HG03520 (cell line): ENCODE measurements around the gene SLC38A2.
A peak's percentile ranks its signal among the peaks of the same experiment; 100 is the strongest.

Experiments
- ATAC-seq: cut with Tn5 transposase; IDR thresholded peaks from one replicate; pipeline ENCODE4 v1.9.1; 2021; ENCODE audit warnings: mild to moderate bottlenecking, moderate library complexity; ENCODE audit not compliant: unreplicated experiment

SLC38A2 gene

DNA sequence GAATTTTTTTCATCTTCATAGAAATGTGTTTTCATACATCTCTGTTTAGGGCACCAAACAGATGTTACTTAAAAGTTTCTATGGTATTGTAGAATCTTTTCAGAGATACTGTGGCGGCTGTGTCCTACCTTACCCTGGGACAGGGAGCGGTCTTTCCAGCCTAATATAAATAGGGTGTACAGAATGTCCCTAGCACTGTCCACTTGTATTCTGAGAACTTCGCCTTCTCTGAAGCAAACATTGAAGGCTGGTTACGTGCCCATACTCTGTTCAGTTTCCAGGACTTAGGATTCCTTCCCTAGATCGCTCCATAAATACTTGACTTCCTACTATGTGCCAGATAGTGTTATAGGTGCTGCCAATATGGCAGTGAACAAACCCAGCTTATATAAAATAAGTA, 24.3 kb upstream of the SLC38A2 start:
- no peak for ATAC-seq

DNA sequence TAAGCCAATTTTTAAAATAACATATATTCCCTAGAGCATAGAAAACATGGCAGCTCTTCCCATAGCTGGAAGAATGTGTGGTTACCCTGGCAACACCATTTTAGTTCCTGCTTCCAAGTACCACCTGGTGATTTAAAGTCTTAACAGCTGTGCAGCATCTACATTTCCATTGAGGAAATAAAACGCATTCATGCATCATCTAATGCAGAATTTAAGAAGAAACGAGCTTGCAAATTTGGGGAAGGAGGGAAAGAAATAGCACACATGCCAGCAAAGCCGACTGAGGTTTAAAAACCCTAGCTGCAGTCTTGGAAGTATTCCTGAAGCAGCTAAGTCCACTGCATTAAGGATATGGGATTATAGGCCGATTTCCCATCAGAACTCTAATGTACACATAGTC, 22.8 kb upstream of the SLC38A2 start:
- no peak for ATAC-seq

DNA sequence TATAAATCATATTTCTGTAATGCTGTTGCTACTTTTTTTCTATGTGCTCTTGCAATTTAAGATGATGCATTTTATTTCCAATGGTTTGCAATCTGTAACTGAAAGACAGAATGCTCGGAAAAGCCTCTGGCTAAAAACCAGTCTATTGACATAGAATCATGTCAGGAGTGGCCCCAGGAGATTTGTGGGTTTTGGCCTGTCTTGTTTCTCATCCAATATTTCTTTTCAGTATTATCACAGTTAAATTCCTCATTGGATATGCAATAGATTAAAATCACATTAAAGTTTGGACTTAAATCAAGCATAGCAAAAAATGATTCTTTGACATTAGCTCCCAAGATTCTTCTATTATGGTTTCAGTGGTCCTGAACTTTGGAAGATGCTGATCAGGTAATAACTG, 19.1 kb upstream of the SLC38A2 start:
- no peak for ATAC-seq

DNA sequence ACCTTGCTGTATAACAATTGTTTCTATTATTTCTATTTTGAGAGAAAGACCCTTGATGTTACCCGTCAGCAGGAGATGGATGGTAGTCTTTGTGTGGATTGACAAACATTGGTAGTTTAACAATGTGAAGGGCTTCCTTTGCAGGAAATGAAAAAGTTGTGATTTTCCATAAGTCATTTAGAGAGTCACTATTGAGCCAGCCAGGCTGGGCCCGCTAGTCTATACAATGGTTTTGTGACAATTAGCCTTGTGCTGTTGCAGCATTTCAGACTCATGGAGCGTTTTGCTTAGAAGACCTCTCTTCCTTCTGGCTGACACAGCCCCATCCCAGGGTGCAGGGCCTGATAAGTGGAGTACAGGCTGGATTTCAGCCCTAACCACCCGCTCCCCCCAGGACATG, 18.3 kb upstream of the SLC38A2 start:
- ATAC-seq = no peak

DNA sequence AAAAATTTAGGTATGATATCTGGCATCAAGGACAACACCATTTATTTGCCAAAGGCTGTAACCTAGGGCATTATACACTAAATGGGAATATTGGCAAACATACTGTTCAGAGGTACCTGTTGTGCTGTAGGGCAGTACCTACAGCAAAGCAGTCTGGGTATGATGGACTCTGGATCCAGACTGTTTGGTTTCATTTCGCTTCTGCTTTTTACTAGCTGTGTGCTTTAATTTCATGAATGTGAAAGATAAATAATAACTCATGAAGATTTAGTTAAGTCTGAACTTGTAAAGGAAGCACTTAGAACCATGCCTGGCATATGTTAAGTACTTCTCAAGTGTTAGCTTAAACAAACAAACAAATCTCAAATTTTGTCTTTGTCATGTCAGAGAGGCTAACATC, 17.7 kb upstream of the SLC38A2 start:
- ATAC-seq = no peak

DNA sequence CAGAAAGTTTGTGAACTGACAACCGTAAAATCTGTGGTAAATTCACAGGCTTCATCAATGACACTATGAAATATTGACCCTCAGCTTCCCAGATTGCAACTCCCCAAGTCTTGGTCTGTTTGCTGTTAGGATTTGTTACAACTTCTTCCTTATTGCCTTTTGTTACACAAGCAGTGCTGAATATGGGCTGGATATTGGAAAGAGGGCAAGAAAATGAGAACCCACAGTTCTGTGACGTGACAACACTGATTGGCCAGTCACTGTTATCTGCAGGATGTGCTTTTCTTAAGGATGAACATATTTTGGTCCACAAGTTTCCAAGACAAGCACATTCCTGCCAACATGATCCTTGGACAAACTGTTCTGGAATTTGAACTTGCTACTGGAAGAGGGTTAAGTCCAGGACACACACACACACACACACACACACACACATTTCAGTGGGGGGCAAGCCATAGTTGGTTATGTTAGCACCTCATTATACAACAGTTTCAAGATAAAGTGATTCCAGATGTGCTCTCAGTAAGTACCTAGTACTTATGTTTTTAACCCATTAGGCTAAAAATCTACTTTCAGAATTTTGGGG, 16.6 kb upstream of the SLC38A2 start:
- ATAC-seq = no peak

DNA sequence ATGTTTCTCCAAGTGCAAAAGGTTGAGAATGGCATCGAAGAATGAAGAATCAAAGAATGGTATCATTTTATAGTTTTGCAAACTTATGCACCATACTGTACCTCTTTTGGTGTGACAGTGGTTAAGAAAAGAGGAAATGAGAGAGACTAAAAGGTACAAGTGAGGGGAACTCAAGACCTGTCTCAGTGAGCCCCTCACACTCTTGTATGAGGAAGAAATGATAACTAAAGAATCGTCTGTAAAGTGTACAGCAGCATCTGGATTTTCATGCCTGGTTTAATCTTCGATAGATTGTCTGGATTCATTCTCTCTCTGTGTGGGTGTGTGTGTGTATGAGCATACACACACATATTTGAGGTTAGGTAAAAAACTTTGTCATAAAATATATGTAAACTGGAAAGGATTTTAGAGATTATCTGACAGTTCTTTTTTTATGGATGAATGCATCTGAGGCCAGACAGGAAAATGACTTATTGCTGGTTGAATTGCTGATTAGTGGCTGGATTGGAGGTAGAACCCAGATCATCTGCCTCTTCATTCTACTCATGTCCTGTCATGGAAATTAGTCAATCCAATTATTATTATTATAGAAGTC, 16.0 kb upstream of the SLC38A2 start:
- ATAC-seq = peak; percentile 66

DNA sequence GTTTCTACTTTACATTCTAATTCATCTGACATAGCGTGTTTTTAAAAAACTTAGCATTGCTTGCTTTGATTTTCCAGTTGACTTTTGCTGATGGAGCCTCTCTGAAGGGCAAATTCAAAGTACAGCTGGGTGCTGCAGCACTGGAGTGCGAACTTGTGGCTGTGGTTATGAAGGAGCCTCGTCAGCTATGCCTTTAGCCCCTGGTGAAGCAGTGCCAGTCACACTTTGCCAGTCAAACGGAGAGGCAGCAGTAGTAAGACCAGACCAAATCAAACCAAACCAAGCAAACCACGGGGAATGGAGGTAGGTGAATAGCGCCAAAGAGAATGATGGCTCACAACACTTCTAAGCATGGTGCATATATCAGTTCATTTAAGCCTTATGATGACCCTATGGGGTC, 15.1 kb upstream of the SLC38A2 start:
- no peak for ATAC-seq

DNA sequence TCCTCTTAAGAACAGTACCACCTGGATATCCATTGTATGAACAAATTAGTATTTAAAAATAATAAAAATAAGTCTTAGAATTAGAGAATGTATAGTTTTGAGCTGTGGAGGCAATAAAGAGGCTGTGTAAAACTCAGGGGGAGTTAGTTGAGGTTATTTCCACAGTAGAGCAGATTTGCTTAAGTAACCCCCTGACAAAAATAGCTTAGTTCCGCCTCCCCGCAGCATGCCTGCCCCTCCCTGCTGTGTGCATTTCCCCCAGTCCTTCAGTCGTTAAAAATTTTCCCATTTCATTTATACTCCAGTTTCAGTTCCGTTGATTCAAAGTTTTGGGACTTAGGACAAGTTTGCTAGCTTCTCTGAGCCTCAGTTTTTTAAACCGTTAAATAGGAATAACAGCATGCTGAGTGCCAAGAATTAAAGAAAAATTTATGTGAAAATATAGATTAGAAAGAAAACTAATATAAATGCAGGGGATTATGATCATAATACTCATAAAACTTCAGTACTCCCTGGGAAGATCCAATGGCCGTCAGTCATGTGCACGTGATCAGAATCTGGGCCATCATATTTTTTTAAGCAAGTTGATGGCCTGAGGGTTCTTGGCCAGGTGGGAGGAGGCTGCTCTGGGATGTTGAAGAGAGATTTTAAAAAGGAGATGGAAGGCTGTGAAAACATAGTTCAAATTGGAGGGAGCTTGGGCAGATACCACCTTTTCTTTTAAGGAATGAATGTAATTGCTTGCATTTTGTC, 14.5 kb upstream of the SLC38A2 start:
- ATAC-seq = no peak

DNA sequence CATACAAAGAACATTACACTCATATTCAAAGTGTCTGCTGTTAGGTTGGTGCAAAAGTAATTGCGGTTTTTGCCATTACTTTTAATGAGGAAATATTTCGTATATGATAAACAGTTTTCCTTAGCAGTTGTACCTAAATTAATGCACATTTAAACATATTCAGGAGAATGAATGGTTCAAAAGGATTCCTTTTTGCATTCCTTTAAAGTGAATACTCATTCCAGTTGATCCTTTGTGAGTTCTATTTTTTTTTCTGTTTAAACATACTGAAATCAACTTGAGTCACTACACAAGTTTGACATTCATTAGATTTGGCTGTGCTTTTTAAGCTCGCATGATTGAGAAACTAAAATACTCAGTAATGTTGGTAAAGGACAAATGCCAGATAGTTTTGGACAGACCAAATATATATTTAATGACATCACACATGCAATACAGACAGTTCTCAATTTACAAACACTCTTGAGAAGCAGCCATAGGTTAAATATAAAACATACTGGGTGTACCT, 13.8 kb upstream of the SLC38A2 start:
- ATAC-seq = no peak

DNA sequence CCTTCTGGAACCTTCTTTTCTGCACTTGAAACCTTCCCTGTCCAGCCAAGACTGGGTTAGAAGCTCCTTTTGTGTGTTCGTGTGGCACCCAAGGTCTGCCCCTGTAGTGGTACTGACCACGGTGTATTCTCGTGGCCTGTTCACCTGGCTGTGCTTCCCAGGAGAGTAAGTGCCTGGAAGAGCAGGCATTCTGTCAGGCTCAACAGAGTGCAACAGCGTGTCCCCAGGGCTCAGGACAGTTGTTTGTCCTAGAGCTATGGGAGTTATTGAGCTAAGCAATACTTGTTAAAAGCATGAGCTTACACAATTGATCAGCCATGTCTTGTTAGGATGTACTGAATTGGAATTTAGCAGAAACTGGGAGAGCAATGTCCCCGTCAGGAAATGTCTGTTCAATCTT, 12.9 kb upstream of the SLC38A2 start:
- no peak for ATAC-seq

DNA sequence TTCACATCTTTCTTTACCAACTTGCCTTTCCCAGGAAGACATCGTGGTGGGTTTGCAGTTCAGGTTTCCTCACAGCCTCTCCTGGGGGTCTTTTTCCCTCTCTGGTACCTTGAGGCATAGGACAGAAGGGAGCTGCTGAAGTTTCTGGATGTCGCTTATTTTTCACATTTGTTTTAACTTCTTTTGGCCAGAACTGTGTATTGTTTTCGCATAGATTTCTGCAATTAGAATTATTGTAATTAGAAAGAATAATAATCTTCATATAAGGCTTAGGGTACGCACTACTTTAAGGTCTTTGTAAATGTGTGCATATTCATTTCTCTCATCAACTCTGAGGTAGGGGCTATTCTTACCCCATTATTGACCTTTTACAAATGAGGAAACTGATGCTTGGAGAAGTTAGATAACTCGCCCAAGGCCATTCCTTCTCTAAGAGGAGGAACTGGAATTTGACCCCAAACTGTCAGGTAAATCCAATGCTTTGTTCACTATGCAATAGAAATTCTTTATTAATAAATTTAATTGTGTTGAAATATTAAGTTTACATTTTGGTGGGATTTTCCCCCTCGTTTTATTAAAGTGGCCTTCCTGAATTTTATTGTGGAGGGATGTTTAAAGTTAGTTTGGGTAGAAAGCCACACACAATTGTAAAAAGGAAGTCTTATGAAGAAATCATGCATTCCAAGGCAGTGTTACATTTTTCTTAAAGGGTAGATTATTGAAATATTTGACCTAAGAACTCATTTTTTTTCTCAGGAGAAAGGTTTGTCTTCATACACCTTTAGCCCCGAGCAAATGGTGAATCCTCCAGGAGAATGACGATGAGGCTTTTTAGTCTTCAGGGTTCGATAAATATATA, 12.1 kb upstream of the SLC38A2 start:
- ATAC-seq = no peak

DNA sequence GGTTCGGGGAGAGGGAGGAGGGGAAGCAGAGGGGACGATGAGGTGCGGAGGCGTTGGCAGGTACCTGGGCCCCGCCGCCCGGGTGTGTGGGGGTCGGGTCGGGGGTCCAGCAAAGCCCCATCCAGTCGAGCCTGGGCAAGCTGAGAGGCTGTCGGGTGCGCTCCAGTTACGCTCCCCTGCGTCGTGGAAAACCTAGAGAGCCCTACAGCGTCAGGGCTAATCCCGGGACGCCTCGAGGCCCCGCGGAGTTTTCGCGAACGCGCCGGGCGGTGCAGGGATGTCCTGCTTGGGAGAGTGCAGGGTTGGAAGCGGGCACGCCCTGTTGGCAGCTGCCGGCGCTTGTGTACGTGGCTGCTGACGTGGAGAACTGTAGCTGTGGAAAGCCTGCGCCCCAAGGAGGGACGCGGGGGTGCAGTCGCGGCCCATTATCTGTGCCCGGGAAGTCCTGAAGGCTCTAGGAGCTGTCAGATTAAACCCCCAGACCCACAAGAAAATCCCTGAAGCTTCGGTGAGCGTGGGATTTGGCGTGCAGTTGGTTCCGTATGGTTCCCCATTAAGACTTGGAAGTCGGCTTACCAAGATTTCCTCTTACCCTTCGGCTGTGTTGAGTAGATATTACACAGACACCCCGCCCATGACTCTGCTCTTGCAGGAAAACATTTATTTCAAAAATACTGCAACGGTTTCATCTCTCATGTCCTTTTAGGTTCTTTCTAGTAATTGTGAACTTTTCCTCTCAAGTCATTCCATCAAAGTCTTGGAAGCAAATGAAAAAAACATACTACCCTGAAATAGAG, 11.3 kb upstream of the SLC38A2 start:
- peak; percentile 41 for ATAC-seq

DNA sequence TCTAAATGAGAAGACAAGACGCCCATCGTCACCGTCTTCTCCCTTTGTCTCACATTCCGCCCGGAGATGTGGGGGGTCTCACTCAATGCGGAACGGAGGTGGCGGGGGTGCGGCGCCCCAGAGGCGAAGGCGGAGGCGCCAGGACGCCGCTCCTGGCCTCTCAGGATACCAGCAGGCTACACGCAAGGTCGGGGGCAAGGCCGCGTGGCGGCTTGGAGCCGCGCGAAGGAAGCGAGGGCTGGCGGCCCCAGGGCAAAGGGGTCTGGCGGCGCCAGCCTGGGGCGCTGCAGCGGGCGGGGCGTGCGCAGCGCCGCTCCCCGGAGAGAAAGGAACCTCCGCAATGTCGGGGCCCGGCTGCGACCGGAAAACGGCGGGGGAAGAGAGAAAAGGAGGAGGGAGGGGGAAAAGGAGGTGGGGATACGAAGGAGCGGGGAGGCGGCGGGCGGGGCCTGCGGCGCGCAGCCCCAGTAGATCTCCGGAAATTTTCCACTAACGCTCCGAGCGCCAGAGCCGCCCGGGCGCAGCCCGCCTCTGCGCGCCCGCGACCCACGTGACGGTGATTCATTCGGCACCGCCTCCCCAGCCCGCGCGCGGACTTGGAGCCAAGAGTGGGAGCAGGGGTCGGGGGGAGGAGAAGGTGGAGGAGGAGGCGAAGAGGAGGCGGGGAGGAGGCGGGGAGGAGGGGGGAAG, 10.5 kb upstream of the SLC38A2 start:
- peak; percentile 68 for ATAC-seq

DNA sequence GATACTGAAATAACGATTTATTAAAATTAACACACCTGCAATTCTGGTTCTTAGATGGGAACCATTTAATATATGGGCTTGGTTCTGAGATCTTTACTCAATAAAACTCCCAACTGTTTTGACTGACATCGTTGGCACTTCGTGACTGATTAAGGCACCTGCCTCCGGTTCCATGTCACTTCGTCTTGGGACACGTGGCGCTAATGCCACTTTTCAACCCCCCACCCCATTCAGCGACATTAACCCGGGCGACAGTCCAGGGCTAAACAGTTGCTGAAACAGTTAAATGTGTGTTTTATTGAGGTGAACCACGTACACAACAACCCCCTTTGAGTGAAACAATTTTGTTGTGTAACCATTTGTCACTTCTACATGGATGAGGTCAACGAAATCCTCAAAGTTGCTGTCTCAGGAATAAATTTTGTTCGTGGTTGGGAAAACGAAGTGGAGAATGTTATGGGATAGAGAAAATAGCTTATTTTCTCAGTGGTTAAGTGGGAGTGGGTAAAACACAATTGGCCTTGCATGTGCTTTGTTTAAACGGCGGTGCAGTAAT, 9.9 kb upstream of the SLC38A2 start:
- no peak for ATAC-seq

DNA sequence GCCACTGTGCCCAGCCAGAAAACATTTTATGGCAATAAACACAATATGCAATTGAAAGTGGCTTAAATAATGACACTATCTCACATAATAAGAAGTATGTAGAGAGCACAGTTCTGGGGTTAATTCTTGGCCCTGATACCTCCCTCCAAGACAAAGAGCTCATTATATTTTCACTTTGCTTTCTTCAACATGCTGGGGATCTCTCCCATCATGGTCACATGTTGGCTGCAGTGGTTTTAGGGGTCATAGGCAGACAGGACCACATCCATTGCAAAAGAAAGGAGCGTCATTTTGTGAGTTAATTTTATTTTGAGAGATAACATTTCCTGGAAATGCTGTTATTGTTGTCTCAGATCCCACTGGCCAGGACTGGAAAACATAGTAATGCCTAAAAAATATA, 8.3 kb upstream of the SLC38A2 start:
- ATAC-seq = no peak

DNA sequence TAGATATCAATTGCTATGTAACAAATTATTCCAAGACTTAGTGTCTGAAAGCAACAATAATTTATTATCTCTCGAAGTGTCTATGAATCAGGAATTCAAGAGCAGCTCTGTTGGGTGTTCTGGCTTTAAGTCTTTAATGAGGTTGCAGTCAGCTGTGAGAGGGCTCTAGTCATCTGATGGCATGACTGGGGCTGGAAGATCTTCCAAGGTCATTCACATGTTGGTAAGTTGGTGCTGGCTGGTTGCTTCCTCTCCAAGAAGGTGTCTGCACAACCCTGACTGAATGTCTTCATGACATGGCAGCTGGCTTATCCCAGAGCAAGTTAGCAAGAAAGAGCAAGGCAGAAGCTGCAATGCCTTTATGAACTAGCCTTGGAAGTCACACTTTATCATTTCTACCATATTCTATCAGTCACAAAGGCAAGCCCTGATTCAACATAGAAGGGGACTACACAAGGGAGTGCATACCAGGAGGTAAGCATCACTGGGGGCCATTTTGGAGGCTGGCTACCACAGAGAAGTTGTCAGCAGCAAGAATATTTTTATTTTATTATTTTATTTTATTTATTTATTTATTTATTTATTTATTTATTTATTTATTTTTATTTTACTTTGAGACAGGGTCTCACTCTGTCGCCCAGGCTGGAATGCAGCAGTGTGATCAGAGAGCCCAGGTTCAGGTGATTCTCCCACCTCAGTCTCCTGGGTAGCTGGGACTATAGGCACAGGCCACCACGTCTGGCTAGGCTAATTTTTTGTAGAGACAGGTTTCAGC, 7.6 kb upstream of the SLC38A2 start:
- no peak for ATAC-seq

DNA sequence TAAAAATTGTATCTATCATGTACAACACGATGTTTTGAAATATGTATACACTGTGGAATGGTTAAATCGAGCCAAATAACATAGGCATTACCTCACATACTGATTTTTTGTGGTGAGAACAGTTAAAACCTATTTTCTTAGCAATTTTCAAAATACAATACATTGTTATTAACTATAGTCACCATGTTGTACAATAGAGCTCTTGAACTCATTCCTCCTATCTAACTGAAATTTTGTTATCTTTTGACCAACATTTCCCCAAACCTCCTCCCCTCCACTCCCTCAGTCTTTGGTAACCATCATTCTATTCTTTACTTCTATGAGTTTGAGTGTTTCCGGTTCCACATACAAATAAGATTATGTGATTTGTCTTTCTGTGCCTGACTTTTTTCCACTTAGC, 6.8 kb upstream of the SLC38A2 start:
- ATAC-seq = no peak

DNA sequence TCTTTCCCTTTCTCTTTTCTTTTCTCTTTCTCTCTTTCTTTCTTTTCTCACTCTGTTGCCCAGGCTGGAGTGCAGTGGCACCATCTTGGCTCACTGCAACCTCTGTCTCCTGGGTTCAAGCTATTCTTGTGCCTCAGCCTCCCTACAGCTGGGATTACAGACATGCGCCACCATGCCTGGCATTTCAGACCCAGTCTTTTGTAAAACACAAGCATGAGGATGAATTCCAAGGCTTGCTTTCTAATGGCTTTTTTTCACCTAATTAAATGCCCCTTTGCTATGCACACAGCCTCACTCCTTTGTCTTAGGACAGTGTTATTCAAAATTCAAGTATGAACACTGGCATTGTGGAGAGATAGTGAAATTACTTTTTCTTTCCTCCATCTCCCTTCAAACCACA, 6.0 kb upstream of the SLC38A2 start:
- ATAC-seq = no peak
